Ramos (cell line): ENCODE results near the gene SEMA3D.

ENCODE experiments used
- in situ Hi-C: fragments of 300-500 bp; cut with MboI; formaldehyde crosslinking; loops from one replicate; pipeline ENCODE4 v1.14.3; 2022; ENCODE audit warnings: low sequenced_read_pairs; ENCODE audit not compliant: unreplicated experiment

The SEMA3D gene

DNA sequence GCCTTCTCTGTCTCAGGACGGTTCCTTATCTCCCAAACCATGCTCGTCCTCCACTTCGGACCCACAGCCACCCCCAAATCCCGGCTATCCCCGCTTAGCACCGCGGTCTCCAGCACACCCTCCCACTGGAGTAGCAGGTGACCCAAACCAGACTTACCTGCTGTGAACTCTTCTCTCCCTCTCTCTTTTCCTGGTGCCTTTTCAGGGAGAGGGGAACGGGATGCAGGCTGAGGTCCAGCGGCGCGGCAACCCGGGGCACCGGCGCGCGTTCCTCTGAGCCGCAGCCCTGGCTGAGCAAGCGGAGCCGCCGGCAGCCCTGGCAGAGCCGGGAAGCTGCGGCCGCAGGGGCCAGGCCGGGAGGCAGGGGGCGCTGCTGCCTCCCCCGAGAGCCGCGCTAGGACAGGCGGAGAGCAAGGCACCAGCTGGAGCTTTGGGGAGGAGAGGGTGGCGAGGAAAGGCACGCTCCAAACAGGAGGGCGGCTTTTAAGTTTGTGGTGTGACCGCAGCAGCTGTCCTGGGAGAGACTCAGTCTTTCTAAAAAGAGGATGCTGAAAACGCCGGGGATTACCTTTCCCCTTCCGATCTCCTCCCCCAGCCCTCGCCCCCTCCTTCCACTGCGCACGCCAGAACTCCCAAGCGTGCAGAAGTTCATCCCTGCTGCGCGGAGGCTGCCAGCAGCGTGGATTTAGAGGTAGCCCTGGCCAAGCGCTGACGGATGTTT, at the start of gene SEMA3D:
Gene SEMA3D (minus strand): TSS at position 536 of the 721 bp plus-strand sequence. CDS start 65,165 bp downstream, outside the sequence.
- in situ Hi-C loops = no loop called here

DNA sequence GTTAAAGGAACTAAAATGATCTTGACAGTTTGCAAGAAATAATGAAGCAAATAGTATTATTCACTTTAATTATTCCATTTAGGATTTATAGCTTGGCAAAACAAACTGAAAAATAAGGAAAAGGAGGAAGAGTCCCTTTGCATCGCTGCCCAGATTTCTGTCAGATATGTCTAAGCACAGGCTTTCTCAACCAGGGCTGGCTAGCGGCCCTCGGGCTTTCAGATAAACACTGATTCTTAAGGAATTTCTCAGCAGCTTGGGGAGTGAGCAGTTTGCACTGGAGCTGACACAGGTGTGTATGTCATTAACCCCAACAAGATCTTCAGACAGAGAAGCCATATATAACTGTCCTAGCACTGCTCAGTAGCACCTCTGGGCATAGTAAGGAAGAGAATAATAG, 47.9 kb upstream of the SEMA3D start:
- in situ Hi-C loops = no loop called here

DNA sequence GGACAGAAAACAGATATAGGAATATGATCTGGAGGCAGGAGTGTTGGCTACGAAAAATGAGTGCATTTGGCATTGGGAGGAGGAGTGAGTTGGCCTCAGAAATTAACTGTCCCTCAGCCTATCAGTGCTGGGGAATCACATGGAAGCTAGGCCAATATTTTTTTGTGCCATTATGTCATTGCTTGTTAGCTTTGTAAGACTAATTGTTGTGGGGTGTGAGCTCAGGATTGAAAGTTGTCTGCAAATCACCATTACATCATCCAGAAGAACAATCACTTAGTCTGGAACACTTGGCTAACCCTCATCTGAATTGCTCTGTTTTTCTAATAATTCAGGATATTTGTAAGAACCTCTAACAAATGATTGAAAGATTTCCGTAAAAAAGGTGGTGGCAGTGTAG, 45.2 kb upstream of the SEMA3D start:
- in situ Hi-C loops = no loop called here

DNA sequence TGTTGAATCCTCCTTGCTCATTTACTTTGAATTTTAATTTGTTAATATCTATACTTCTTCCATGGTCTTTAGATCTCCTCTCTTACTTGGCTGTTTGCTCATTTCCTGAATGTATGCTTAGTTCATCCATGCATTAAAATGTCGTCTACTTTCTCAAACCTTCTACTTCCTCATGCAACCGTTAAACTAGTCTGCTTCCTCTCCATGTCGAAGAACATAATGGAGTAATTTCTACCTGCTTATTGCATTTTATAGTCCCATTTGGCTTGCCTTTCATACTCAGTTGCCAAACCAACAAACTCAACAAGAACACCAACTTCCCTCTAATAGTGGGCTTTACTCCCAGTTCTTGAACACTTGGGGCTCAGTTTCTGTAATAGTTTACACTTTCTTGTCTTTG, 43.8 kb upstream of the SEMA3D start:
- in situ Hi-C loops = no loop called here

DNA sequence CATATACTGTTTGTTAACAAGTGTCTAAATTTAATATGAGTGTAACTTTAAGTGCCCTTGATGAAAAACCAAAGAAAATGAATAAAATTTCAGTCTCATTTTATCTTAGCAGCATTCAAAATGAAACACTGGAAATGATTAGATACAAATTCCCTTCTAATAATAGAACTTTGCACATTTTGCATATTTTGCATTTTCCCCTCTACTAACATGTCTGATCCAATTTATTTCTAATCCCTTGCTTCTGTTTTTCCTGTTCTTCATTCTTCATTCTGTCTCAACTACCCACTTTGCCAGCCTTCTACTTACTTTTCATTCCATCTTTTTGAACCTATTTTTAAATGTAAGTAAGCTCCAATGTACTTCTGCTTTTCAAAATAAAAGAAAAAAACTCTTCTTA, 42.7 kb upstream of the SEMA3D start:
- in situ Hi-C loops = no loop called here

DNA sequence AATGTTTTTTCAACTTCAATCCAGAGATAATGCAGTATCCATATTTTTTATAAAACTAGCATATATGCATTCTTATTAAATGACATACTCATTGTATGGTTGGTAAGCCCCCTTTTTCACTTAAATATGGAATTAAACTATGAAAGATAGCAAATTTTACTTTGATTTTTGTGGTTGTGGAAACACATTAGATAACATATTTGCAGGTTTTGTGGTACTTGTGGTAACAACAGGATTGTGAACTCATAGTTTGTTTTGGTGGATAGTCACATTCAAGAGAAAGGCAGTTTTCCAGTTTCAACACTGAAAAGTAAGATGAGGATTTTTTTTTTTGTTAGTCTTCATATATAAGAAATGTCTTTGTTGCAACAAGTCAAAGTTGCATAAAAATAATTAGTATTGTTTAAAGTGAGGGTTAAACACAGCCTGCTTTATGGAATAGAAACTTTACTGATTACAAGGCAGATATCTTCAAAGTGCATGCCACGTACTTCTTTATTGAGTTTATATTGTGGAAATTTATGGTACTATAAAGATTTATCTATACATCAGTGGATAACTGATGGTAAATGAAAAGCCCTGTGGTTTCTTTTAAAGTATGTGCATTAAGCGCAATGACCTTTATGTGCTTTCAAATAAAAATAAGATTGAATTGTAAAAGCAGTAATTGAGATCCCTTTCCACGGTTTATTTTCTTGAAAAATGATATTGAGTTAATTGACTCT, 39.7 kb upstream of the SEMA3D start:
- in situ Hi-C loops = no loop called here

DNA sequence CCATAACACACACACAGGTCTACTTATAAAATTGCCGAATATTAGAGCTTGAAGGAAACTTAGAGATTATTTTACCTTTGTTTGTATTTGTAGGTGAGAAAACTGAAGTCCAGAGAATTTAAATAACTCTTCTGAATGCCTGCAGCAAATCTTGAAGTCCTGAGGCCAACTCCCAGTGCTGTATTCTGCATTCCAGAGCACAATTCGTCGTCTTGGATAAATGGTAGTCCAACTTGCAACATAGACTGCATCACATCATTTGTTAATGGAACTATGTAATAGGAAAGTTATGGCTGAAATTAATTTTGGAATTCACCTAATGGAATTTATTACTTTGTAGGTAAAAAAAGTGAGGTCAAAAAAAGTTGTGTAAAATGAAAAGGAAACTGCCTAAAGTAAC, 37.3 kb upstream of the SEMA3D start:
- in situ Hi-C loops = no loop called here

DNA sequence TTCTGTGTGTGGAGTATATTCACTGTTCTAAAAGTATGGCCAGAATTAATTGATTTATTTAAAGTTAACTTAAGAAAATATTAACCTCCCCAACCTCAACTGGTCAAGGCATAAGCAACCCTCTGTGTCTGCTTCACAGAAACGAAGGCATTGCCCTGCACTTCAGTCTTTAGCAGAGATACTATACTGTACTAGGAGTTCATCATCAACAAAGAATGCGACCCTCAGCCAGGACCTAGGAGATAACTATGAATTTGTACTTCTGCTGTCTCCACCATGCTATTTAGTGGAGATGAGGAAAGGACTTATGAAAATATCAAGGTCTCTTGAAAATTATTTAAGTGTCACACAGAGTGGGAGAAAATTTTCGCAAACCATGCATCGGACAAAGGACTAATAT, 35.7 kb upstream of the SEMA3D start:
- in situ Hi-C loops = no loop called here

DNA sequence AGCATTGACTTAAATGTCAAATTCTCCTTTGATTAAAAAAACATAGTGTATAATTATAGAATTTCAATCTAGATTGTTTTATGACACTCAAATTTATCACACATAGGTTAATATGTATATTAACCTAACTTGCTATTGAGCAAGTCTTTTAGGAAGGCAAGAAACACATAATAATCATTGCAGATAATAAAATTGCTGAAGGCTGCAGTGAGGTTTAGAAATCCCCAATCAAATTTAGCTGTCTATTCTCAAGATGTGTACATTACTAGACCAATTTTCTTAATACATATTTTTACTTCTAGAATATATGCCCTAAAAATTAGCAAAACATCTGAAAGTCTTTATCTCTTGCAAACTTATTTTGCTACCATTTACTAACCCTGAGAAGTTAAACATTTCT, 34.9 kb upstream of the SEMA3D start:
- in situ Hi-C loops = no loop called here

DNA sequence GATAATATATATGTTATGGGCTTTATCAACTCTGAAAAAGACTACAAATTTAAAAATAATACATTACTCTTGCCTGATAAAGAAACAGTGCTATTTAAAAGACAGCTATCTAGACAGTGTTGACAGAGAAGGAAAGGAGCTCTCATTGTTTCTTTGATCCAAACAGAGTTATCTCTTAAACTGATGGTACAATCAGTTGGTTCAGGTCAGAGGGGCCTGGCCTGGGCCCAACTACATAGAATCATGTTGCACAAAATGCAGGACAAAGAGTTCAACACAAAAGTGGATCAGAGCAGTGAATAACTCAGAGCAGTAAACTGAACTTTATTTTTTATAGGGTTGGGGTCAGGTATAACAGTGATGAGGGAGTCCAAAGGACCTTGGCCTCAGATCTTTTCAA, 33.8 kb upstream of the SEMA3D start:
- in situ Hi-C loops = no loop called here

DNA sequence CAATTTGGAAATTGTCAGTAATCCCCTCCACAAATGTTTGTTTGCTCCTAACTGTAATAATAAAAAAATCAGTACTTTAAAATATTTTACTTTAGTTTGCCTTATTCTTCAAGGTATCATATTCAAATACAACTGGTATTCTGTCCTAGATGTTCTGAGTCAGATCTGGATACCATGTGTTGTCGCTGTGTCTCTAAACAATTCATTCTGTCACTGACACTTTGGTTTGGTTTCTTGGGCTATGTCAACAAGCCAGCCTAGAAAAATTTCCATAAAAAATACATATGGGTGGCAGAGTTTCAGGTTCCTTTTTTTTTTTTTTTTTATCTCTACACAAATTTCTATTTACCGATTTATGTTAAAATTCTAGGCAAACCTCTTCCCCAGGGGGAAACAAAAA, 33.2 kb upstream of the SEMA3D start:
- in situ Hi-C loops = no loop called here

DNA sequence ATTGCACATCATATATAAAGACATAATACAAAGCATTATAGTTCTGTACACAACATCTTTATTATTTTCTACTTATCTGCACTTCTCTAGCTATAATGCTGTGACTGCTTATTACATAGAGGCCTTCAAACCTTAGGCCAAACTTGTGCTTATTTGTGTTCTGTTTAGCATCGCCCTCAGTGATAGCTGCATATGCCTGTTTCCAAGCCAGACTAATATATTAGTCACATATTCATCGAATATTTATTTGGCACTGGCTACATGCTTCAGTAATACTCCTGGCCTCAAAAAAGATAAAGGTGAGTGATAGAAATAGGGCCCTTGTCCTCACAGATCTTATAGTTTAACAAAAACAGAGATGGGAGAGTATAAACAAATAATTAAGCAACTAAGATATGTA, 30.2 kb upstream of the SEMA3D start:
- in situ Hi-C loops = no loop called here

DNA sequence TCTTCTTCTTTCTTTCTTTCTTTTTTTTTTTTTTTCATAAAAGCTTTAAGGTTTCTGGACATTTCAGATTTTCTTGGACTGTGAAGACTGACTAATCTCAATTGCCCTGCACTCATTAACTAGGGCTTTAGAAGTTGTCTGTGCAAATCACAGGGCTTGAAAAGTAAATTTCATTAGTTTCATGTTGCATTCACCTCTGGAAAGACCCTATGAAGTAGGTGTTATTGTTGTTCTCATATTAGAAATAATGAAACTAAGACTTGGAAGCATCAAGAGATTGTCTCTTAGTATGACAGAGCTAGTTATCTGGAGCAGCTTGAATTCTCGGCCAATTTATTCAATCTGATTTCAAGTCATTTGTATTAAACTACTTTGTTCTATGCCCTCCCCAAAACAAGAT, 28.2 kb upstream of the SEMA3D start:
- in situ Hi-C loops = no loop called here

DNA sequence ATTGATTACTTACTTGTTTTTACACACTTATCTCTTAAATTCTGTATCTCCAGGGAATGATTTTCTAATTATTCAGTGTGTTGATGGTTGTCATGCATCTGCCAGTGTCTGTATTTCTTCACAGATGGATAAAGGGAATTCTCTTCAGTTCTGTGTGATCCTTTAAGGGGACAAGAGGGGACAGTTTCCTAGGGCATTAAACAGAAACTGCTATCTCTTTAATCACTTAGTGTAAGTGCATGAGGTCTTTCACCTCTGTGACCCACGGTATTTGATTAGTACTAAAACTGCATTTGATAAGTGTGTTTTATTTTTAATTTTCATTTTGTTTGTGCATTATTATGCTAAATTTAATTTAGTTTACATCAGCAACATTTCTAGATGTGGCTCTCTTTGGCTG, 26.6 kb upstream of the SEMA3D start:
- in situ Hi-C loops = no loop called here

DNA sequence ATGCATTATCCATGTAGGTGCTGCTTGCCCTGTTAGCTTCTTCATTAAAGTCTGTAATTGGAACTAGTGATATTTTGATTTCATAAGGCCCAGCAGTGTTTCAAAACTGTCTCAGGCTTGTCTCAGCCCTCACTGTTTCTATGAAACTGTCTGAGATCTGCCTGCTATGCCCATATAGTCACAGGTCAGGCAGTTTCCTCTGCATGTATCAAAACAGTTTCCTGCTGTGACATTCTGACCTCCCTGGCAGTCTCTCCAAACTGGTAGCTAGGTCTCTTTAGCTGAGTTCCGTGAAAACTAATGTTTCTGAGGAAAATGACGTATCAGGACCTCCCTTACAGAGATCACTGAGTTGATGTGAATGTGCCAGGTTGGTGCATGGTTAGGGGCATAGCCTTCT, 18.9 kb upstream of the SEMA3D start:
- in situ Hi-C loops = no loop called here

DNA sequence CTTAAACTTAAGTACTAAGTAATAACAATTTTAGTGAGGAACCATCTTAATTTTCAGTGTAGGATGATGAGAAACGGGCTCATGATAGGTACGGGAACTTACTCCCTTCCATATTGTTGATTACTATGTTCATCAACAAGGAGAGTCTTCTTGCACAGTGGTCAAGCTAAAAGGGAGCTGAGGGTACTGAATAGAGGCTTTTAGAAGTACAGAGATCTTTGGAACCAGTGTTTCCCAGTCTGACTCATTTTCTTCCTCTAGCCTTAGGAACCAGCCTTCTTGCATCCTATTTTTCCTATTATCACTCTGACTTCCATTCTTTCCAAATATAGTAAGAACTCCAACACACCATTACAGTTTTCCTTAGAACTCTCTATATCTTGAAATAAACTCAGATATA, 17.6 kb upstream of the SEMA3D start:
- in situ Hi-C loops = no loop called here

DNA sequence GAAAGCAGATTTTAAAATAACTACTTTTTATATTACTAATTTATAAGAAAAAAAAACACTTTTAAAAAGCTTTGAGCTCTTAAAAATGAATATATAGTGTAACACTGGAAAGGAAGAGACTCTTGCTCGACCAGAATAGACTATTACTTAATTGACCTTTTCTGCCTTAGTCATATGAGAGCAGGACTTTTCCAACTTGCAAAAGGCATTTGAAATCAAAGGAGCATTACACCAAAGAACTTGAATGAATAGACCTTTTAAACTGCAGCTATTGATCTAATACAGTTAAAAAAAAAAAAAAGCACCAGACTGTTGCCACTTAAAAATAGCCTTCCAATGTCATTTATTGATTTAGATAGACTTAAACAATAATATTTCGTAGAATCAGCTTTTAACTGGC, 17.2 kb upstream of the SEMA3D start:
- in situ Hi-C loops = no loop called here

DNA sequence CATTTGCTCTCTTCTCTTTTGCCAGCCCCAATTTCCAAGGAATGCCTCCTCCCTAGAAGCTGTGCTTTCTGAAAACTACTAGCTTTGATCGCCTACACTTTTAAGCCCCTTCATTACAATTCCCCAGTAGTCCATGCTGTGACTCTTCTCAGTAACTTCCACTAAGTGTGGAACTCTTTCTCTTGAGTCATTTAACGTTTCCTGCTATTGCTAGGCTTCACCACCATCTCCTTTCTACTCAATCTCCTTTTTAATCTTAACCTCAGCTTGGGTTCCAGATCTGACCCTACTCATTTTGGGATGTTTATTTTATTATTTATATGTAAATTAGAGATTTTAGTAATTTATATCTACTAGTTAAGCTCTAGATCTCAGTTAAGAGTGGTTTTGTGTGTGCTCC, 14.4 kb upstream of the SEMA3D start:
- in situ Hi-C loops = no loop called here

DNA sequence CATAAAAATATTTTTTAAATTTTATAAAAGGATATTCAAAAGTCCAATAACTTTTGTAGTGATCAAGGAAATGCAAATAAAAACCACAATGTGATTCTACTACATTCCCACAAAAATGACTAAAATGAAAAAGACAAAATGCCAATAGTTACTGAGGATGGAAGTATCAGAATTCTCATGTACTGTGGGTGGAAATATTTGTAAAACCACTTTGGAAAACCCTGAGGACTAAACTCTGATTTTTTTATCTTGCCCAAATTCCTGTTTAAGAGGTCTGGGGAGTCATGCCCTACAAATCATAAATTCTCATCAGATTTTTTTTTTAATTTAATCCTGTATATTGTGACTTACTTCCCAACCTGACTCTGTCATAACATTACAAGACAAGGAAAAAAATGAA, 9.8 kb upstream of the SEMA3D start:
- in situ Hi-C loops = no loop called here

DNA sequence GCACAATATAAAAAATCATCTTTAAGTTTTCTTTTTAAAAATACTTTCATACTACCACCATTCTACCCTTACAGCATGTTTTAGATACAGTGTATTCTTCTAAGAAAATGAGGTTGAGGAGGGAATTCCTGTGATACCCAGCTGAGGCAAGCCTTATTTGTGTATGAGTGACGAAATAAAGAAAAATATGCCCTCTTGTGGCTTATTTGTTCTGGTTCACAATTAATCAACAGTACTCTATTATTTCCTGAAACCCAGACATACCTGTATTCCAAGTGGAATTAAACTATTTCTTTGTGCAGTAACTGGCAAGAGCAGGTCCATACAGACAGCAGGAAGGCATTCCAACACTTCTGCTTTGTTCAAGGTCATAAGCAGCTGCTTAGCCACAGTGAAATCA, 4.5 kb upstream of the SEMA3D start:
- in situ Hi-C loops = no loop called here

DNA sequence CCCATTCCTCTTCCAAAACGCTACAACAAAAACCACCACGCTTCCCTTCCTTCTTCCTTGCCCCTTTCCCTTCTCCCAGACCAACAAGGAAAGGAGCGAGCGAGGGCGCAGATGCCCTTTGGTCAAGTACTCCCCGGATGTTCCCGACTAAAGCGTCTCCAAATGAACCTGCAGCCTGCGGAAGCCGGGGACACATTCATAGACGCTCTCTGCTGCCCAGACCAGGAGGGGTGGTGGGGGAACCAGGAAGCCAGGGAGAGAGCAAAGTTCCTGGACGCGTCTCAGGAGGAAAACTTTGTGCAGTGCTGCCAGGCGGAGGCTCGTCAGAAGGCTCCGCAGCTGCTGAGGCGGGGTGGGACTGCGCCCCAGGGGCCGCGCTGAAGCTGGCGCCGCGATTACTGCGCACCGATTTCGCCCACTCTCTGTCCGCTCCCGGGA, 754 bp downstream of the SEMA3D start:
- in situ Hi-C loops = no loop called here
